ENCODE data around the gene EGF. TPM values are rescaled to one million over a fixed set of nuclear protein-coding genes. Genes with fewer than 3 reads are reported as not detected.

EGF gene
- total RNA-seq, 1 experiment from 2014 or later, result 1.5 TPM

- Histone ChIP-seq H3K9ac (ENCODE audit: extremely low read depth, insufficient read length, low read length) (no peak overlapping the region), H3K9me3 (ENCODE audit: control insufficient read depth, low read depth, low read length) (peaks cover 4% of the 10 kb centered on the region), H4K8ac (replicated peaks; ENCODE audit: insufficient read length, low read depth, low read length) (no peak overlapping the region), H4K20me1 (ENCODE audit: control insufficient read depth, insufficient read depth, insufficient read length) (no peaks in the 10 kb centered on the region), H3K56ac (ENCODE audit: insufficient read length, low read depth, low read length) (no peak overlapping the region), H3T11ph (ENCODE audit: low read length) (no peak overlapping the region), H2BK15ac (ENCODE audit: low read depth, low read length) (no peak overlapping the region), H3K79me1 (ENCODE audit: insufficient read depth, low read depth, low read length, poor library complexity, severe bottlenecking) (no peaks in the 10 kb centered on the region), H2BK5ac (ENCODE audit: insufficient read length, low read length) (no peak overlapping the region), H3K27me3 (ENCODE audit: insufficient read depth, low read length) (no peaks in the 10 kb centered on the region), H2BK12ac (ENCODE audit: insufficient read length, low read depth, low read length) (no peak overlapping the region), H2AK5ac (ENCODE audit: insufficient read length, low read length) (no peak overlapping the region), H2BK120ac (ENCODE audit: low read depth, low read length, poor library complexity, severe bottlenecking) (no peak overlapping the region), H3K23me2 (ENCODE audit: insufficient read length, low read depth, low read length, poor library complexity, severe bottlenecking) (no peaks in the 10 kb centered on the region), H3K4me2 (ENCODE audit: insufficient read depth, insufficient read length, low read length) (no peak overlapping the region), H3K4ac (ENCODE audit: low read depth, low read length) (no peak overlapping the region), H2BK20ac (ENCODE audit: low read depth, low read length, poor library complexity, severe bottlenecking) (no peak overlapping the region), H3K18ac (ENCODE audit: insufficient read length, low read depth, low read length) (no peak overlapping the region), H3K14ac (ENCODE audit: insufficient read depth, low read length) (no peak overlapping the region), H3K23ac (ENCODE audit: insufficient read length, low read depth, low read length) (no peak overlapping the region), H4K91ac (ENCODE audit: insufficient read length, low read depth, low read length) (no peak overlapping the region), H3K4me1 (ENCODE audit: insufficient read depth, low read length) (no peaks in the 10 kb centered on the region), H3K79me2 (ENCODE audit: insufficient read depth, low read length) (no peaks in the 10 kb centered on the region), H4K5ac (ENCODE audit: insufficient read length, low read depth, low read length) (no peak overlapping the region), H3K27ac (ENCODE audit: insufficient read length, low read depth, low read length) (no peak overlapping the region), H2AFZ (ENCODE audit: low read length) (no peak overlapping the region)
- Mint-ChIP-seq H3K4me3 (no peak overlapping the region), H3K27ac (no peak overlapping the region), H3K9me3 (no peaks in the 10 kb centered on the region), H3K4me1 (peaks cover 7 to 9% of the 10 kb centered on the region in 2 experiments), H3K27me3 (ENCODE audit: low read depth) (no peaks in the 10 kb centered on the region), H3K36me3 (ENCODE audit: insufficient read depth in 1 of 3, low read depth in 3 of 3) (no peaks in the 10 kb centered on the region)
- no CpG with 5 or more reads among the region's 2 CpGs for WGBS (ENCODE audit: extremely low coverage, insufficient read length, low lambda C conversion rate)
- no peak for TF ChIP-seq CTCF (conservative IDR thresholded peaks at IDR 0.05)
- DNase-seq, result no peak
Observed at GRCh38 chr4:109957227-109957626, 44.5 kb downstream of the EGF start.
